Measurements from ENCODE around the gene CEACAM1.

DNA sequence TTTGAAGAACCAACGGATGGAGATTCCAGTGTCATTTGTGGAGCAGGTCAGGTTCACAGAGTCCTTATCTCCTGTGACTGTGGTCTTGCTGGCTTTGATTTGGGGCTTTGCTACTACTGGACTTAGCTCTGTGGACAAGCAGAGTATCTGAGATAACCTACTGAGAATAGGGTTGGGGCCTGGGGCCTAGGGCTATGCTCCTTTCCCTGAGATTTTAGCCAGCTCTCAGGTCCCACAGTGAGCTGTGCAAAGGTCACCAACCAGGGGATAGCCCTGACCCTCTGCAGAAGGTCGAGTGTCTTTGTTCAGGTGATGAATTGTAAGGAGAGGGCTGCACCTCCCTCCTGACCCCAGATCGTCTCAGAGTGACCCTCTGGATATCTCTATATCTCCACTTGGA lies 9.2 kb downstream of the CEACAM1 start:
- no peak for TF ChIP-seq POLR2A (IDR thresholded peaks at IDR 0.05; ENCODE audit: low read length)
- TF ChIP-seq GATA1 (IDR thresholded peaks at IDR 0.05; ENCODE audit: low read depth, low read length): no peak
